ENCODE measurements around the gene ORAI2. TPM values are rescaled to one million over a fixed set of nuclear protein-coding genes. Genes with fewer than 3 reads are reported as not detected.

ORAI2 gene
- total and polyA plus RNA-seq, 10 of the 15 experiments (the other 5 are each of a cell fraction or from before 2014, with no cell fraction given) = 5.8 to 111 (median 46.9) TPM

DNA sequence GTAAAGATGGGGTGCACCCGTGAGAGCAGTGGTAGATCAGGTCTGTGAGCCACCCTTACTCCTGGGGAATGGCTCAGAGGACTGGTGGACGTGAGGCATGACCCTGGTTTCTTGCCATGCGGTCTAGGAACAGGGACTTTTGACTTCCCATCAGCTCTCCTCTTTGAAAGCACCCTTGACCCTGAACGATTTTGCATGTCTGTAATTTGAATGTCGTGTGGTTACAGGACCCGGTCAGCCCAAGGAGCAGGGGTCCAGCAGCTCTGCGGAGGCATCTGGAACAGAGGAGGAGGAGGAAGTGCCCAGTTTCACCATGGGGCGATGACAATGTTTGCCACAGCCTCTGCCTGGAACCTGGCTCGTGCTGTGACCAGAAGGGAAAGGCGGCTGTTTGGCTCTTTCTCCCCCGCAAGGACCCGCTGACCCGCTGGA, 8.6 kb upstream of the ORAI2 start (continued):
- TF ChIP-seq, protein P1, sequence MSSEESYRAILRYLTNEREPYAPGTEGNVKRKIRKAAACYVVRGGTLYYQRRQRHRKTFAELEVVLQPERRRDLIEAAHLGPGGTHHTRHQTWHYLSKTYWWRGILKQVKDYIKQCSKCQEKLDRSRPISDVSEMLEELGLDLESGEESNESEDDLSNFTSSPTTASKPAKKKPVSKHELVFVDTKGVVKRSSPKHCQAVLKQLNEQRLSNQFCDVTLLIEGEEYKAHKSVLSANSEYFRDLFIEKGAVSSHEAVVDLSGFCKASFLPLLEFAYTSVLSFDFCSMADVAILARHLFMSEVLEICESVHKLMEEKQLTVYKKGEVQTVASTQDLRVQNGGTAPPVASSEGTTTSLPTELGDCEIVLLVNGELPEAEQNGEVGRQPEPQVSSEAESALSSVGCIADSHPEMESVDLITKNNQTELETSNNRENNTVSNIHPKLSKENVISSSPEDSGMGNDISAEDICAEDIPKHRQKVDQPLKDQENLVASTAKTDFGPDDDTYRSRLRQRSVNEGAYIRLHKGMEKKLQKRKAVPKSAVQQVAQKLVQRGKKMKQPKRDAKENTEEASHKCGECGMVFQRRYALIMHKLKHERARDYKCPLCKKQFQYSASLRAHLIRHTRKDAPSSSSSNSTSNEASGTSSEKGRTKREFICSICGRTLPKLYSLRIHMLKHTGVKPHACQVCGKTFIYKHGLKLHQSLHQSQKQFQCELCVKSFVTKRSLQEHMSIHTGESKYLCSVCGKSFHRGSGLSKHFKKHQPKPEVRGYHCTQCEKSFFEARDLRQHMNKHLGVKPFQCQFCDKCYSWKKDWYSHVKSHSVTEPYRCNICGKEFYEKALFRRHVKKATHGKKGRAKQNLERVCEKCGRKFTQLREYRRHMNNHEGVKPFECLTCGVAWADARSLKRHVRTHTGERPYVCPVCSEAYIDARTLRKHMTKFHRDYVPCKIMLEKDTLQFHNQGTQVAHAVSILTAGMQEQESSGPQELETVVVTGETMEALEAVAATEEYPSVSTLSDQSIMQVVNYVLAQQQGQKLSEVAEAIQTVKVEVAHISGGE (CRISPR knock-in tag; IDR thresholded peaks at IDR 0.05) = no peak
- TF ChIP-seq ZBED1 (IDR thresholded peaks at IDR 0.05; ENCODE audit: borderline replicate concordance) (no peak), POU2F2 (IDR thresholded peaks at IDR 0.05; ENCODE audit: borderline replicate concordance, low read depth, low read length) (peak; percentile 88), SREBF2 (IDR thresholded peaks at IDR 0.05; ENCODE audit: low read length) (no peak), RAD51 (IDR thresholded peaks at IDR 0.05) (no peak), DPF2 (IDR thresholded peaks at IDR 0.05) (peak; percentile 24), BMI1 (IDR thresholded peaks at IDR 0.05; ENCODE audit: borderline replicate concordance) (no peak), RUNX3 (IDR thresholded peaks at IDR 0.05; ENCODE audit: low read length) (no peak), ZSCAN29 (IDR thresholded peaks at IDR 0.05) (no peak), SP1 (IDR thresholded peaks at IDR 0.05; ENCODE audit: low read depth, low read length) (no peak), LARP7 (IDR thresholded peaks at IDR 0.05) (no peak), JUND (IDR thresholded peaks at IDR 0.05; ENCODE audit: low read depth, low read length) (no peak), HDAC2 (IDR thresholded peaks at IDR 0.05) (no peak), NR2F1 (conservative IDR thresholded peaks at IDR 0.05) (peak; percentile 98), STAT3 (IDR thresholded peaks at IDR 0.05; ENCODE audit: low read depth, low read length) (no peak), SUPT20H (IDR thresholded peaks at IDR 0.05; ENCODE audit: borderline replicate concordance, control insufficient read depth, low read depth, low read length) (no peak)
- TF ChIP-seq, protein P2, sequence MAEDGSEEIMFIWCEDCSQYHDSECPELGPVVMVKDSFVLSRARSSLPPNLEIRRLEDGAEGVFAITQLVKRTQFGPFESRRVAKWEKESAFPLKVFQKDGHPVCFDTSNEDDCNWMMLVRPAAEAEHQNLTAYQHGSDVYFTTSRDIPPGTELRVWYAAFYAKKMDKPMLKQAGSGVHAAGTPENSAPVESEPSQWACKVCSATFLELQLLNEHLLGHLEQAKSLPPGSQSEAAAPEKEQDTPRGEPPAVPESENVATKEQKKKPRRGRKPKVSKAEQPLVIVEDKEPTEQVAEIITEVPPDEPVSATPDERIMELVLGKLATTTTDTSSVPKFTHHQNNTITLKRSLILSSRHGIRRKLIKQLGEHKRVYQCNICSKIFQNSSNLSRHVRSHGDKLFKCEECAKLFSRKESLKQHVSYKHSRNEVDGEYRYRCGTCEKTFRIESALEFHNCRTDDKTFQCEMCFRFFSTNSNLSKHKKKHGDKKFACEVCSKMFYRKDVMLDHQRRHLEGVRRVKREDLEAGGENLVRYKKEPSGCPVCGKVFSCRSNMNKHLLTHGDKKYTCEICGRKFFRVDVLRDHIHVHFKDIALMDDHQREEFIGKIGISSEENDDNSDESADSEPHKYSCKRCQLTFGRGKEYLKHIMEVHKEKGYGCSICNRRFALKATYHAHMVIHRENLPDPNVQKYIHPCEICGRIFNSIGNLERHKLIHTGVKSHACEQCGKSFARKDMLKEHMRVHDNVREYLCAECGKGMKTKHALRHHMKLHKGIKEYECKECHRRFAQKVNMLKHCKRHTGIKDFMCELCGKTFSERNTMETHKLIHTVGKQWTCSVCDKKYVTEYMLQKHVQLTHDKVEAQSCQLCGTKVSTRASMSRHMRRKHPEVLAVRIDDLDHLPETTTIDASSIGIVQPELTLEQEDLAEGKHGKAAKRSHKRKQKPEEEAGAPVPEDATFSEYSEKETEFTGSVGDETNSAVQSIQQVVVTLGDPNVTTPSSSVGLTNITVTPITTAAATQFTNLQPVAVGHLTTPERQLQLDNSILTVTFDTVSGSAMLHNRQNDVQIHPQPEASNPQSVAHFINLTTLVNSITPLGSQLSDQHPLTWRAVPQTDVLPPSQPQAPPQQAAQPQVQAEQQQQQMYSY (CRISPR knock-in tag; IDR thresholded peaks at IDR 0.05) = no peak
- TF ChIP-seq, protein P3, sequence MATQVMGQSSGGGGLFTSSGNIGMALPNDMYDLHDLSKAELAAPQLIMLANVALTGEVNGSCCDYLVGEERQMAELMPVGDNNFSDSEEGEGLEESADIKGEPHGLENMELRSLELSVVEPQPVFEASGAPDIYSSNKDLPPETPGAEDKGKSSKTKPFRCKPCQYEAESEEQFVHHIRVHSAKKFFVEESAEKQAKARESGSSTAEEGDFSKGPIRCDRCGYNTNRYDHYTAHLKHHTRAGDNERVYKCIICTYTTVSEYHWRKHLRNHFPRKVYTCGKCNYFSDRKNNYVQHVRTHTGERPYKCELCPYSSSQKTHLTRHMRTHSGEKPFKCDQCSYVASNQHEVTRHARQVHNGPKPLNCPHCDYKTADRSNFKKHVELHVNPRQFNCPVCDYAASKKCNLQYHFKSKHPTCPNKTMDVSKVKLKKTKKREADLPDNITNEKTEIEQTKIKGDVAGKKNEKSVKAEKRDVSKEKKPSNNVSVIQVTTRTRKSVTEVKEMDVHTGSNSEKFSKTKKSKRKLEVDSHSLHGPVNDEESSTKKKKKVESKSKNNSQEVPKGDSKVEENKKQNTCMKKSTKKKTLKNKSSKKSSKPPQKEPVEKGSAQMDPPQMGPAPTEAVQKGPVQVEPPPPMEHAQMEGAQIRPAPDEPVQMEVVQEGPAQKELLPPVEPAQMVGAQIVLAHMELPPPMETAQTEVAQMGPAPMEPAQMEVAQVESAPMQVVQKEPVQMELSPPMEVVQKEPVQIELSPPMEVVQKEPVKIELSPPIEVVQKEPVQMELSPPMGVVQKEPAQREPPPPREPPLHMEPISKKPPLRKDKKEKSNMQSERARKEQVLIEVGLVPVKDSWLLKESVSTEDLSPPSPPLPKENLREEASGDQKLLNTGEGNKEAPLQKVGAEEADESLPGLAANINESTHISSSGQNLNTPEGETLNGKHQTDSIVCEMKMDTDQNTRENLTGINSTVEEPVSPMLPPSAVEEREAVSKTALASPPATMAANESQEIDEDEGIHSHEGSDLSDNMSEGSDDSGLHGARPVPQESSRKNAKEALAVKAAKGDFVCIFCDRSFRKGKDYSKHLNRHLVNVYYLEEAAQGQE (IDR thresholded peaks at IDR 0.05; ENCODE audit: low read depth, low read length) = no peak
- TF ChIP-seq, protein P4, sequence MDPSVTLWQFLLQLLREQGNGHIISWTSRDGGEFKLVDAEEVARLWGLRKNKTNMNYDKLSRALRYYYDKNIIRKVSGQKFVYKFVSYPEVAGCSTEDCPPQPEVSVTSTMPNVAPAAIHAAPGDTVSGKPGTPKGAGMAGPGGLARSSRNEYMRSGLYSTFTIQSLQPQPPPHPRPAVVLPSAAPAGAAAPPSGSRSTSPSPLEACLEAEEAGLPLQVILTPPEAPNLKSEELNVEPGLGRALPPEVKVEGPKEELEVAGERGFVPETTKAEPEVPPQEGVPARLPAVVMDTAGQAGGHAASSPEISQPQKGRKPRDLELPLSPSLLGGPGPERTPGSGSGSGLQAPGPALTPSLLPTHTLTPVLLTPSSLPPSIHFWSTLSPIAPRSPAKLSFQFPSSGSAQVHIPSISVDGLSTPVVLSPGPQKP (IDR thresholded peaks at IDR 0.05; ENCODE audit: low read depth, low read length) = no peak
- TF ChIP-seq, protein P5, sequence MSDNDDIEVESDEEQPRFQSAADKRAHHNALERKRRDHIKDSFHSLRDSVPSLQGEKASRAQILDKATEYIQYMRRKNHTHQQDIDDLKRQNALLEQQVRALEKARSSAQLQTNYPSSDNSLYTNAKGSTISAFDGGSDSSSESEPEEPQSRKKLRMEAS (IDR thresholded peaks at IDR 0.05; ENCODE audit: low read depth, low read length) = 0 out of 2 replicates have a peak, but pooled peaks have one; percentile 10

Data from GM12878 (cell line).